NT2/D1 (cell line): ENCODE data around the gene BCOR.

Experiments used
- DNase-seq: peaks from one replicate; pipeline ENCODE4 v3.0.0-alpha.2; 2011; ENCODE audit warnings: low read depth, low spot score
- H3K27me3 ChIP-seq: 2 replicates; pipeline ENCODE4 v1.6.0; 2011; ENCODE audit warnings: mild to moderate bottlenecking; ENCODE audit not compliant: insufficient read length, insufficient read depth
- H3K36me3 ChIP-seq: 2 replicates; pipeline ENCODE4 v1.6.1; 2011; ENCODE audit warnings: mild to moderate bottlenecking, low read length, mixed read lengths; ENCODE audit not compliant: insufficient read depth, insufficient read length
- H3K4me1 ChIP-seq: 2 replicates; pipeline ENCODE4 v1.5.1; 2011; ENCODE audit not compliant: insufficient read depth, insufficient read length
- H3K4me3 ChIP-seq: 2 replicates; pipeline ENCODE4 v1.5.1; 2011; ENCODE audit warnings: low read depth; ENCODE audit not compliant: insufficient read length
- H3K9ac ChIP-seq: 2 replicates; pipeline ENCODE4 v1.6.0; 2011; ENCODE audit warnings: low read depth; ENCODE audit not compliant: insufficient read length
- H3K9me3 ChIP-seq: 2 replicates; pipeline ENCODE4 v1.5.1; 2011; ENCODE audit warnings: mild to moderate bottlenecking, low read length; ENCODE audit not compliant: insufficient read depth
- SUZ12 ChIP-seq: IDR thresholded peaks from 2 replicates; pipeline ENCODE4 v1.6.1; 2011; ENCODE audit not compliant: insufficient read length, insufficient read depth; ENCODE audit errors: extremely low read depth
- YY1 ChIP-seq: IDR thresholded peaks from 2 replicates; pipeline ENCODE4 v1.6.1; 2011; ENCODE audit not compliant: insufficient read length, insufficient read depth
- ZNF274 ChIP-seq: IDR thresholded peaks from 2 replicates; pipeline ENCODE4 v1.6.1; 2011; ENCODE audit warnings: mild to moderate bottlenecking, low read depth, low read length

BCOR gene

GRCh38 chrX:40090050-40090804, 7.5 kb downstream of the BCOR start:
- Histone ChIP-seq H3K4me3 (peak overlapping the region; percentile 78), H3K9ac (peak overlapping the region; percentile 77), H3K4me1 (peaks cover 14% of the 10 kb centered on the region), H3K9me3 (no peaks in the 10 kb centered on the region), H3K36me3 (peaks cover 14% of the 10 kb centered on the region), H3K27me3 (peaks cover 23% of the 10 kb centered on the region)
- no peak for DNase-seq
- no peak for TF ChIP-seq SUZ12
- no peak for TF ChIP-seq ZNF274
- TF ChIP-seq YY1: no peak

GRCh38 chrX:40088803-40089540, 8.8 kb downstream of the BCOR start:
- H3K9me3 ChIP-seq: no peaks in the 10 kb centered on the region
- peaks cover 32% of the 10 kb centered on the region for H3K27me3 ChIP-seq
- H3K4me3 ChIP-seq: peak overlapping the region; percentile 27
- H3K9ac ChIP-seq: peak overlapping the region; percentile 77
- H3K4me1 ChIP-seq: peaks cover 17% of the 10 kb centered on the region
- TF ChIP-seq SUZ12 (no peak), YY1 (no peak), ZNF274 (no peak)
- DNase-seq: no peak
- peaks cover 14% of the 10 kb centered on the region for H3K36me3 ChIP-seq

- Histone ChIP-seq H3K27me3 (peaks cover 34% of the 10 kb centered on the region), H3K9ac (peak overlapping the region; percentile 50), H3K4me1 (peaks cover 21% of the 10 kb centered on the region), H3K9me3 (no peaks in the 10 kb centered on the region), H3K36me3 (peaks cover 14% of the 10 kb centered on the region), H3K4me3 (peak overlapping the region; percentile 6)
- no peak for DNase-seq
- no peak for TF ChIP-seq SUZ12
- TF ChIP-seq ZNF274: no peak
- TF ChIP-seq YY1: no peak
These were observed 9.5 kb downstream of the BCOR start for GRCh38 chrX:40088299-40088625.

GRCh38 chrX:40087425-40088298, 10.1 kb downstream of the BCOR start:
- TF ChIP-seq ZNF274 (no peak), SUZ12 (no peak), YY1 (no peak)
- peaks cover 24% of the 10 kb centered on the region for H3K4me1 ChIP-seq
- peak overlapping the region; percentile 50 for H3K9ac ChIP-seq

GRCh38 chrX:40086569-40087335, 11.0 kb downstream of the BCOR start:
- Histone ChIP-seq H3K27me3 (peaks cover 34% of the 10 kb centered on the region), H3K36me3 (peaks cover 16% of the 10 kb centered on the region), H3K9ac (peak overlapping the region; percentile 57), H3K4me1 (peaks cover 25% of the 10 kb centered on the region), H3K9me3 (no peaks in the 10 kb centered on the region), H3K4me3 (no peak overlapping the region)
- no peak for DNase-seq
- TF ChIP-seq SUZ12 (no peak), ZNF274 (no peak), YY1 (no peak)

More at GRCh38 chrX:40087425-40088298, 10.1 kb downstream of the BCOR start:
- DNase-seq: no peak
- peak overlapping the region; percentile 6 for H3K4me3 ChIP-seq
- H3K27me3 ChIP-seq: peaks cover 34% of the 10 kb centered on the region
- H3K9me3 ChIP-seq: no peaks in the 10 kb centered on the region
- peaks cover 14% of the 10 kb centered on the region for H3K36me3 ChIP-seq

- H3K9ac ChIP-seq: no peak overlapping the region
- H3K36me3 ChIP-seq: peaks cover 20% of the 10 kb centered on the region
- TF ChIP-seq SUZ12 (no peak), ZNF274 (no peak), YY1 (no peak)
- H3K4me1 ChIP-seq: peaks cover 26% of the 10 kb centered on the region
- H3K27me3 ChIP-seq: peaks cover 34% of the 10 kb centered on the region
- H3K9me3 ChIP-seq: no peaks in the 10 kb centered on the region
- H3K4me3 ChIP-seq: no peak overlapping the region
- no peak for DNase-seq
These were observed 12.0 kb downstream of the BCOR start for GRCh38 chrX:40085714-40086113.
